Kidney epithelial cell (primary cell): Measurements from ENCODE around the gene TMEM59. TPM values are rescaled to one million over a fixed set of nuclear protein-coding genes. Genes with fewer than 3 reads are reported as not detected.

Experiments
- DNase-seq: peaks from one replicate; pipeline ENCODE4 v3.0.0-alpha.2; 2010; ENCODE audit warnings: low read depth
- H3K27me3 ChIP-seq: 2 replicates; pipeline ENCODE4 v1.6.0; 2011; ENCODE audit warnings: low read length; ENCODE audit not compliant: control insufficient read depth, insufficient read depth
- H3K36me3 ChIP-seq: 2 replicates; pipeline ENCODE4 v1.5.1; 2011; ENCODE audit warnings: low read length; ENCODE audit not compliant: control insufficient read depth, insufficient read depth
- H3K4me3 ChIP-seq: 2 replicates; pipeline ENCODE4 v1.5.1; 2011; ENCODE audit warnings: low read depth, mild to moderate bottlenecking, control low read depth, low read length
- total RNA-seq: library from RNA; depleted of rRNA; stranded (reverse); fragments of >200 nt; gene quantifications from 2 replicates; pipeline ENCODE4 v1.2.3, GENCODE V29; 2015
- TF ChIP-seq, protein P1 (sequence below): IDR thresholded peaks from 2 replicates; pipeline ENCODE4 v1.5.1; 2011; ENCODE audit warnings: mild to moderate bottlenecking, moderate library complexity, low read length, control low read depth, inconsistent platforms; ENCODE audit not compliant: insufficient read depth, poor library complexity, severe bottlenecking

Gene TMEM59
- total RNA-seq, 1 donor from 2014 or later: 138 TPM

- DNase-seq: no peak
- TF ChIP-seq, protein P1, sequence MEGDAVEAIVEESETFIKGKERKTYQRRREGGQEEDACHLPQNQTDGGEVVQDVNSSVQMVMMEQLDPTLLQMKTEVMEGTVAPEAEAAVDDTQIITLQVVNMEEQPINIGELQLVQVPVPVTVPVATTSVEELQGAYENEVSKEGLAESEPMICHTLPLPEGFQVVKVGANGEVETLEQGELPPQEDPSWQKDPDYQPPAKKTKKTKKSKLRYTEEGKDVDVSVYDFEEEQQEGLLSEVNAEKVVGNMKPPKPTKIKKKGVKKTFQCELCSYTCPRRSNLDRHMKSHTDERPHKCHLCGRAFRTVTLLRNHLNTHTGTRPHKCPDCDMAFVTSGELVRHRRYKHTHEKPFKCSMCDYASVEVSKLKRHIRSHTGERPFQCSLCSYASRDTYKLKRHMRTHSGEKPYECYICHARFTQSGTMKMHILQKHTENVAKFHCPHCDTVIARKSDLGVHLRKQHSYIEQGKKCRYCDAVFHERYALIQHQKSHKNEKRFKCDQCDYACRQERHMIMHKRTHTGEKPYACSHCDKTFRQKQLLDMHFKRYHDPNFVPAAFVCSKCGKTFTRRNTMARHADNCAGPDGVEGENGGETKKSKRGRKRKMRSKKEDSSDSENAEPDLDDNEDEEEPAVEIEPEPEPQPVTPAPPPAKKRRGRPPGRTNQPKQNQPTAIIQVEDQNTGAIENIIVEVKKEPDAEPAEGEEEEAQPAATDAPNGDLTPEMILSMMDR: no peak
- no peaks in the 10 kb centered on the region for H3K36me3 ChIP-seq
Measured at GRCh38 chr1:54047384-54048305, 5.4 kb downstream of the TMEM59 start.

GRCh38 chr1:54046671-54047383 is 6.2 kb downstream of the TMEM59 start:
- DNase-seq: no peak
- TF ChIP-seq, protein P1: no peak
- no peaks in the 10 kb centered on the region for H3K36me3 ChIP-seq
- no peaks in the 10 kb centered on the region for H3K27me3 ChIP-seq
- no peak overlapping the region for H3K4me3 ChIP-seq

More at GRCh38 chr1:54047384-54048305, 5.4 kb downstream of the TMEM59 start:
- Histone ChIP-seq H3K4me3 (no peak overlapping the region), H3K27me3 (no peaks in the 10 kb centered on the region)

DNA sequence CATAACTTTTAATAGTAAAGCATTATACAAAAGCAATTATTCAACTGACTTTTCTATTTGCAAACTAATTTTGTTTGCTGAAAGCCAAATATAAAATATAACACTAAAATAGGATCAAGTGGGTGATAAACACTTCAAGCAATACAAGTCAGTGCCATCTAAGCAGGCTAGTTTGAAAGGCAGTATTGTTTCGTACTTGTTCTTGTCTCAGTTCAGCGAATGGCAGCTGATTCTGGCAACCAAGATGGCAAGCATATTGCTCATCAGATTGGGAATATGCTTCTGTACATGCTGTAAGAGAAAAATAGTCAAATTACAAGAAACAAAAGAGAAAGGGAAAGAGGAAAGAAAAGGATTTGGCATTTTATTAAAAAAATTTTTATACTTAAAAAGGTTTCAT is 7.5 kb downstream of the TMEM59 start:
- TF ChIP-seq, protein P1: no peak
- no peak for DNase-seq
- no peaks in the 10 kb centered on the region for H3K27me3 ChIP-seq

GRCh38 chr1:54041806-54042205 is 11.2 kb downstream of the TMEM59 start:
- Histone ChIP-seq H3K36me3 (no peaks in the 10 kb centered on the region), H3K27me3 (no peaks in the 10 kb centered on the region), H3K4me3 (no peak overlapping the region)
- TF ChIP-seq, protein P1: no peak
- no peak for DNase-seq

More for the DNA sequence above, 7.5 kb downstream of the TMEM59 start:
- Histone ChIP-seq H3K4me3 (no peak overlapping the region), H3K36me3 (no peaks in the 10 kb centered on the region)

- Histone ChIP-seq H3K27me3 (no peaks in the 10 kb centered on the region), H3K36me3 (no peaks in the 10 kb centered on the region), H3K4me3 (no peak overlapping the region)
- DNase-seq: no peak
- TF ChIP-seq, protein P1: no peak
Measured at GRCh38 chr1:54037476-54037875, 15.5 kb downstream of the TMEM59 start.
